Peyer's patch (tissue), 4 donors: ENCODE measurements around the gene ARL17A.
"Not testable (repeated sequence)": the region's sequence is repeated elsewhere in the genome, so short reads cannot be mapped to it uniquely, and the experiment has no call there.

ENCODE experiments used
- CTCF ChIP-seq, 6 experiments: fragments of 450-650 bp in 4 of 6; fragments of 200-600 bp in 2 of 6; sonication (generic) in 1 of 6; IDR thresholded peaks; one replicate each; pipeline ENCODE4 v1.5.1; 2017 to 2019; ENCODE audit warnings: antibody characterized with exemption in 6 of 6, mild to moderate bottlenecking in 3 of 6, moderate library complexity in 1 of 6
- POLR2A ChIP-seq, 2 donors: fragments of 450-650 bp; IDR thresholded peaks; one replicate each; pipeline ENCODE4 v1.5.1; 2017; ENCODE audit warnings: antibody characterized with exemption in 2 of 2, mild to moderate bottlenecking in 2 of 2, moderate library complexity in 2 of 2

DNA sequence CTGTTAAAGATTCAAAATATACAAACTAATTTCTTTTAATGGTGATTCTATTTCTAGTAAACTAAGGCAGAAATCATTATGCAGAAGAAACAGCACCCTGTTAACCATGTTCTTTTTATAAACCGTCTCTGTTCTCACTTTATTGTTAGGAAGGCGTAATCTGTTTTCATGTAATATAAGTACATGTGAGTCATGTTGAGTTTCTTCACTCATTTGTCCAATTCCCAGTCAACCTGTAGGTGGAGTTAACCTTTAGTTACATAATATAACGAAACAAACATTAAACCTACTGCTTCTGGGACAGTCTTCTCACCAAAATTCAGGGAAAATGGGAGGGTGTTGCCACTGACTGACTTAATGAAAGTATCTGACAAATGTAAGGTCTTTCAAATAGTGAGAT is 105.0 kb downstream of the ARL17A start:
- not testable (repeated sequence) for TF ChIP-seq POLR2A, CTCF (IDR thresholded peaks at IDR 0.05)
